Upper lobe of left lung (tissue), 6 donors: ENCODE data around the gene PPP5C. TPM values are rescaled to one million over a fixed set of nuclear protein-coding genes. Genes with fewer than 3 reads are reported as not detected.
"Not testable (repeated sequence)": the region's sequence is repeated elsewhere in the genome, so short reads cannot be mapped to it uniquely, and the experiment has no call there.

ENCODE experiments used
- ATAC-seq, 2 donors: fragments of 200-7000 bp; cut with Tn5 transposase; one replicate each; pipeline ENCODE4 v1.9.1; 2022; ENCODE audit warnings: mild to moderate bottlenecking in 2 of 2, moderate library complexity in 2 of 2; ENCODE audit not compliant: low FRiP score in 2 of 2
- DNase-seq, 2 donors: peaks; one replicate each; pipeline ENCODE4 v3.0.0-alpha.2; 2019 to 2020
- H3K27ac ChIP-seq, 4 donors: fragments of 200-600 bp; sonication (generic); one replicate each; pipeline ENCODE4 v1.5.1; 2016 to 2019
- H3K27me3 ChIP-seq, 4 donors: fragments of 200-600 bp; sonication (generic); one replicate each; pipeline ENCODE4 v1.5.1; 2017 to 2019
- H3K36me3 ChIP-seq, 4 donors: fragments of 200-600 bp; sonication (generic); one replicate each; pipeline ENCODE4 v1.5.1; 2016 to 2019
- H3K4me1 ChIP-seq, 4 donors: fragments of 200-600 bp; sonication (generic); one replicate each; pipeline ENCODE4 v1.5.1; 2018 to 2019
- H3K4me3 ChIP-seq, 4 donors: fragments of 200-600 bp; sonication (generic); one replicate each; pipeline ENCODE4 v1.5.1; 2017 to 2019; ENCODE audit warnings: mild to moderate bottlenecking in 2 of 4, moderate library complexity in 1 of 4
- H3K9me3 ChIP-seq, 4 donors: fragments of 200-600 bp; sonication (generic); one replicate each; pipeline ENCODE4 v1.5.1; 2018 to 2019
- EP300 ChIP-seq, 4 donors: sonication (generic); formaldehyde crosslinking; IDR thresholded peaks; one replicate each; pipeline ENCODE4 v1.5.1; 2017; ENCODE audit warnings: antibody characterized with exemption in 4 of 4, control low read depth in 2 of 4
- POLR2A ChIP-seq, 4 donors: fragments of 450-650 bp; IDR thresholded peaks; one replicate each; pipeline ENCODE4 v1.5.1; 2016 to 2017; ENCODE audit warnings: antibody characterized with exemption in 4 of 4, mild to moderate bottlenecking in 2 of 4
- POLR2AphosphoS5 ChIP-seq, 2 donors: sonication (generic); formaldehyde crosslinking; IDR thresholded peaks; one replicate each; pipeline ENCODE4 v1.5.1; 2017; ENCODE audit warnings: antibody characterized with exemption in 2 of 2
- WGBS, 2 donors: methylation state at CpG; one replicate each; pipeline ENCODE4 v1.1.5; 2017 to 2018; 5-methylcytosine and 5-hydroxymethylcytosine counted together
- total RNA-seq, 6 donors: library from RNA; depleted of rRNA in 4 of 6; stranded (reverse); fragments of >200 nt in 4 of 6; gene quantifications; one replicate each; pipeline versions ENCODE4 v1.1.0 to v1.2.1, GENCODE V29; 2016 to 2021
- TF ChIP-seq, protein P1 (sequence below), 6 experiments: fragments of 450-650 bp in 4 of 6; fragments of 200-600 bp in 2 of 6; sonication (generic) in 2 of 6; IDR thresholded peaks; one replicate each; pipeline ENCODE4 v1.5.1; 2016 to 2019; ENCODE audit warnings: antibody characterized with exemption in 6 of 6
- donor health status: DM: no; HTN: no; CAD: no; lungs with moderate emphysema.
- donor health status: DM: no; HTN: yes; CAD: no; lungs with severe emphysema.

PPP5C gene
- total RNA-seq, 6 donors from 2014 or later: 54.7 to 120 (median 66.0) TPM

DNA sequence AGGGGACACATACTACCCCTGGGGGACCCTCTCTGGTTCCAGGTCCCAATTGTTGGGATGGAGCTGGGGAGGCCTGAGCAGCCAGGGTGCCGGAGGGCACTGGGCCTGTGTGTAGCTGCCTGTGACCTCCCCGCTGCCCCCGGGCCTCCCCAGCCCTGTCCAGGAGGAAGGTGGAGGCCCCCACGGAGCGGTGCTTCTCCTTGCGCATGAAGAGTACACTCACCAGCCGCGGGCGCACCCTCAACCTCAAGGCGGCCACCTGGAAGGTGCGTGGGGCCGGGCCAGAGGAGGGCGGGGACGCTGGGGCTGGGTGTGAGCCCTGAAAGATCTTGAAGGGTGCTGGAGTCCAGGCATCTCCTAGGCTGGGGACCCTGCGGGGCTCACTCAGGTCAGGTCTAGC, 38.4 kb upstream of the PPP5C start:
- DNase-seq: no peak
- WGBS, 2 donors: 86 to 88% methylated on average over 1 to 15 of the region's 15 CpGs
- no peaks in the 10 kb centered on the region for H3K27me3 ChIP-seq
- H3K9me3 ChIP-seq: no peaks in the 10 kb centered on the region
- peaks cover 7 to 88% (median 46%) of the 10 kb centered on the region in 4 donors for H3K36me3 ChIP-seq
- H3K27ac ChIP-seq: peak overlapping the region in 3 of 4 donors; percentile 35 to 97 (median 49)
- peaks cover 9 to 23% (median 15%) of the 10 kb centered on the region in 4 donors for H3K4me1 ChIP-seq
- no peak for TF ChIP-seq POLR2AphosphoS5 (IDR thresholded peaks at IDR 0.05)
- H3K4me3 ChIP-seq: no peak overlapping the region
- ATAC-seq: peak in 1 of 2 donors; percentile 6

- Histone ChIP-seq H3K27me3 (no peaks in the 10 kb centered on the region), H3K9me3 (no peaks in the 10 kb centered on the region), H3K36me3 (peaks cover 7 to 85% (median 47%) of the 10 kb centered on the region in 4 donors), H3K4me1 (peaks cover 6 to 18% (median 12%) of the 10 kb centered on the region in 4 donors), H3K27ac (peak overlapping the region in 3 of 4 donors; percentile 35 to 97 (median 49)), H3K4me3 (no peak overlapping the region)
- 79 to 89% methylated on average over 8 of the region's 10 CpGs for WGBS, 2 donors
- TF ChIP-seq POLR2A (IDR thresholded peaks at IDR 0.05) (no peak), EP300 (IDR thresholded peaks at IDR 0.05) (no peak), POLR2AphosphoS5 (IDR thresholded peaks at IDR 0.05) (no peak)
- TF ChIP-seq, protein P1, sequence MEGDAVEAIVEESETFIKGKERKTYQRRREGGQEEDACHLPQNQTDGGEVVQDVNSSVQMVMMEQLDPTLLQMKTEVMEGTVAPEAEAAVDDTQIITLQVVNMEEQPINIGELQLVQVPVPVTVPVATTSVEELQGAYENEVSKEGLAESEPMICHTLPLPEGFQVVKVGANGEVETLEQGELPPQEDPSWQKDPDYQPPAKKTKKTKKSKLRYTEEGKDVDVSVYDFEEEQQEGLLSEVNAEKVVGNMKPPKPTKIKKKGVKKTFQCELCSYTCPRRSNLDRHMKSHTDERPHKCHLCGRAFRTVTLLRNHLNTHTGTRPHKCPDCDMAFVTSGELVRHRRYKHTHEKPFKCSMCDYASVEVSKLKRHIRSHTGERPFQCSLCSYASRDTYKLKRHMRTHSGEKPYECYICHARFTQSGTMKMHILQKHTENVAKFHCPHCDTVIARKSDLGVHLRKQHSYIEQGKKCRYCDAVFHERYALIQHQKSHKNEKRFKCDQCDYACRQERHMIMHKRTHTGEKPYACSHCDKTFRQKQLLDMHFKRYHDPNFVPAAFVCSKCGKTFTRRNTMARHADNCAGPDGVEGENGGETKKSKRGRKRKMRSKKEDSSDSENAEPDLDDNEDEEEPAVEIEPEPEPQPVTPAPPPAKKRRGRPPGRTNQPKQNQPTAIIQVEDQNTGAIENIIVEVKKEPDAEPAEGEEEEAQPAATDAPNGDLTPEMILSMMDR (IDR thresholded peaks at IDR 0.05): no peak
- ATAC-seq (peak in 1 of 2 donors; percentile 37), DNase-seq (no peak)
Measured at GRCh38 chr19:46309056-46309455, 37.8 kb upstream of the PPP5C start.

GRCh38 chr19:46311444-46311843, 35.4 kb upstream of the PPP5C start:
- Histone ChIP-seq H3K4me3 (no peak overlapping the region), H3K9me3 (no peaks in the 10 kb centered on the region), H3K36me3 (peaks cover 0 to 79% (median 40%) of the 10 kb centered on the region in 4 donors), H3K4me1 (peaks cover 0 to 13% (median 0%) of the 10 kb centered on the region in 4 donors), H3K27me3 (no peaks in the 10 kb centered on the region), H3K27ac (peak overlapping the region in 2 of 4 donors; percentile 47 to 67)
- WGBS, 2 donors: 93 to 94% methylated on average over 5 of the region's 5 CpGs
- TF ChIP-seq POLR2AphosphoS5 (IDR thresholded peaks at IDR 0.05) (no peak), EP300 (IDR thresholded peaks at IDR 0.05) (no peak), POLR2A (IDR thresholded peaks at IDR 0.05) (no peak)
- TF ChIP-seq, protein P1 (IDR thresholded peaks at IDR 0.05): no peak
- ATAC-seq: no peak
- no peak for DNase-seq

DNA sequence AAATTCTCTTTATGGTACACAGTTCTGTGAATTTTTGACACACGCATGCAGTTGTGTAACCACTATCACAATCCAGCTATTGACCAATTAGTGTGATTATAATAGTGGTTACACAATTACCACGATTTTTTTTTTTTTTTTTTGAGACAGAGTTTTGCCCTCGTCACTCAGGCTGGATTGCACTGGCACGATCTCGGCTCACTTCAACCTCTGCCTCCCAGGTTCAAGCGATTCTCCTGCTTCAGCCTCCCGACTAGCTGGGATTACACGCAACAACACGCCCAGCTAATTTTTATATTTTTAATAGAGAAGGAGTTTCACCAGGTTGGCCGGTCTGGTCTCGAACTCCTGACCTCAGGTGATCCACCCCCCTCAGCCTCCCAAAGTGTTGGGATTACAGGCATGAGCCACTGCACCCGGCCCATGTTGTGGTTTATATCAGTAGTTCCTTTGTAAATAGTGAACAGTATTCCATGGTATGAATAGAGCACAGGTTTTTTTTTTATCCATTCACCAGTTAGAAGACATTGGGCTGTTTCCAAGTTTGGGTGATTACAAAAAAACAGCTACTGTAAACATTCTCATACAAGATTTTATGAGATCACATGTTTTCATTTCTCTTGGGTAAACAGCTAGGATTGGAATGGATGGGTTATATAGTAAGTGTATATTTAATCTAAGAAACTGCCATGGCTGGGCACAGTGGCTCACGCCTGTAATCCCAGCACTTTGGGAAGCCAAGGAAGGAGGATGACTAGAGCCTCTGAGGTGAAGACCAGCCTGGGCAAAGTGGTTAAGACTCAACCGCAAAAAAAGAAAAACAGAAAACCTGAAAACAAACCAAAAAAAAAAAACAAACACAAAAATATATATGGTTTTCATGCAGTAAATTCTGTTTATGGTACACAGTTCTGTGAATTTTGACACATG, 33.1 kb upstream of the PPP5C start:
- WGBS, 2 donors: 71 to 74% methylated on average over 14 of the region's 14 CpGs

GRCh38 chr19:46317339-46317738, 29.5 kb upstream of the PPP5C start:
- ATAC-seq (no peak), DNase-seq (no peak)
- TF ChIP-seq EP300 (IDR thresholded peaks at IDR 0.05) (no peak), POLR2A (IDR thresholded peaks at IDR 0.05) (no peak), POLR2AphosphoS5 (IDR thresholded peaks at IDR 0.05) (no peak)
- TF ChIP-seq, protein P1 (IDR thresholded peaks at IDR 0.05): no peak
- Histone ChIP-seq H3K27ac (peak overlapping the region in 1 of 4 donors; percentile 53), H3K4me3 (no peak overlapping the region), H3K36me3 (peaks cover 0 to 80% (median 31%) of the 10 kb centered on the region in 4 donors), H3K27me3 (no peaks in the 10 kb centered on the region), H3K9me3 (no peaks in the 10 kb centered on the region), H3K4me1 (peaks cover 0 to 13% (median 0%) of the 10 kb centered on the region in 4 donors)
- WGBS, 2 donors: 63 to 65% methylated on average over 2 of the region's 2 CpGs

More for the DNA sequence above, 33.1 kb upstream of the PPP5C start:
- not testable (repeated sequence) for ATAC-seq, DNase-seq, H3K27me3 ChIP-seq, H3K4me3 ChIP-seq, H3K9me3 ChIP-seq
- Histone ChIP-seq H3K36me3 (peaks cover 8 to 77% (median 31%) of the 10 kb centered on the region in 4 donors), H3K4me1 (peaks cover 0 to 13% (median 0%) of the 10 kb centered on the region in 4 donors), H3K27ac (peak overlapping the region in 3 of 4 donors; percentile 30 to 57 (median 37))
